Measurements from ENCODE around the gene WDR82. TPM values are rescaled to one million over a fixed set of nuclear protein-coding genes. Genes with fewer than 3 reads are reported as not detected.
A peak's percentile ranks its signal among the peaks of the same experiment; 100 is the strongest.

The WDR82 gene
- total RNA-seq, 1 experiment from 2014 or later: 42.0 TPM

DNA sequence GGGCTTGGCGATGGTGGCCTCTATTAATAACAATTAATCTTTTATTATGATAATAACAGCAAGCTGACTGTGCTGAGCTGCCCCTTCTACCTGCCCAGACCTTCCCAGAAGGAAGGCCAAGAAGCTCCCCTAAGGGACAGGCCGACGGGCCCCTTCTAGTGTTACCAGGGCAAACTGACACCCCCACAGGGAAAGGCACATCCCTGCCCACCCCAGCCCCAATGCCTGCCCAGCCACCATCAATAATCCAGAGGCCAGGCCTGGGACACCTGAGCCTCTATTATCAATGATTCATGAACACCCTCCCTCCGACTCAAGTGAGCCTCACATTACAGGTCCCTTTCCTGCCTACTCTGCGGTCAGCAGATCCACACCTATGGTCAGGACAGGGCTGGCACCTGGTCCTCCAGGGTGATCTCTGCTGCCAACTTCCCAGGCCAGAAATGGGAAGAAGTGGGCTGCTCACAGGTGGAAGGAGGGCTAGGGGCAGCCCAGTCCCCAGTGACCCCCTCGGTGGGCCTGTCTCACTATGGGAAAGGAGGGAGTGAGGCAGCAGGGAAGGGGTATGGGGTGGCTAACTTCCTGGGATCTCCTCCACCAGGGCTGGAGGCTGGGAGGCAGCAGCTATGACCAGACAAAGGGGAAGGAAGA lies 41.3 kb downstream of the WDR82 start:
- Histone ChIP-seq H3K4me1 (ENCODE audit: low read length) (peaks cover 43% of the 10 kb centered on the region), H3K27ac (ENCODE audit: low read length) (peak overlapping the region; percentile 68), H4K20me1 (ENCODE audit: insufficient read depth, low read depth, low read length) (0 out of 2 replicates have a peak, but pooled peaks cover 6% of the 10 kb centered on the region), H3K4me2 (ENCODE audit: low read depth, low read length, poor library complexity, severe bottlenecking) (peak overlapping the region; percentile 70), H2AFZ (ENCODE audit: low read length) (no peak overlapping the region), H3K9ac (ENCODE audit: low read length) (peak overlapping the region; percentile 99), H3K9me2 (replicated peaks; ENCODE audit: insufficient read depth, low read length) (no peaks in the 10 kb centered on the region), H3K27me3 (ENCODE audit: low read length) (no peaks in the 10 kb centered on the region), H3K79me2 (ENCODE audit: low read length) (peaks cover 32% of the 10 kb centered on the region), H3K4me3 (ENCODE audit: low read length) (peak overlapping the region; percentile 78; the same call in 1 of the 2 replicates), H3K9me3 (ENCODE audit: low read length) (no peaks in the 10 kb centered on the region), H3K36me3 (ENCODE audit: insufficient read depth, low read length) (no peaks in the 10 kb centered on the region)
- DNase-seq: no peak

DNA sequence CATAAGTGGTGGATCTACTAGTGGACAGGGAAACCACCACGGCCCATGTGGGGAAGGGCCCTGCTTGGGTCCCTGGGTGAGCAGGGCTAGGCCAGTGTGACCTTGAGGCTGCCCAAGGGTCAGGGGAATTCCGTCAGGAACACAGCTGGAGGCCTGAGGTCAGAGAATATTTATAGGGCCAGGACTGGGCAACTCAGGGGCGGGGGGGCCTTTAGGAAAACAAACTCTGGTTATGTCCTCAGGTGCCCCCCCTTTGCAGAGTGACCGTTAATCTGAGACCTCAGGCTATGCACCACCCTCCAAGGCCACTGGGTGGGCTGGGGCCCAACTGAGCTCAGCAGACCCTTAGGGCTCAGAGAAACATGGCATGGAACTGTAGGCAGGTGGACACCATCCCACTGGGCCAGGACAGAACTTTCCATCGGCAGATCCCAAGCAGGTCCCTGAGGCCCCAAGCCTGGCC lies 42.0 kb downstream of the WDR82 start:
- Histone ChIP-seq H3K9me2 (replicated peaks; ENCODE audit: insufficient read depth, low read length) (no peaks in the 10 kb centered on the region), H3K9ac (ENCODE audit: low read length) (no peak overlapping the region), H4K20me1 (ENCODE audit: insufficient read depth, low read depth, low read length) (0 out of 2 replicates have a peak, but pooled peaks cover 9% of the 10 kb centered on the region), H3K27ac (ENCODE audit: low read length) (no peak overlapping the region), H3K9me3 (ENCODE audit: low read length) (no peaks in the 10 kb centered on the region), H3K4me3 (ENCODE audit: low read length) (no peak overlapping the region), H3K79me2 (ENCODE audit: low read length) (peaks cover 32% of the 10 kb centered on the region), H3K4me2 (ENCODE audit: low read depth, low read length, poor library complexity, severe bottlenecking) (peak overlapping the region; percentile 70), H3K36me3 (ENCODE audit: insufficient read depth, low read length) (no peaks in the 10 kb centered on the region), H2AFZ (ENCODE audit: low read length) (no peak overlapping the region), H3K4me1 (ENCODE audit: low read length) (peaks cover 50% of the 10 kb centered on the region), H3K27me3 (ENCODE audit: low read length) (no peaks in the 10 kb centered on the region)
- DNase-seq: no peak

GRCh38 chr3:52234516-52235447 lies 43.7 kb downstream of the WDR82 start:
- H2AFZ ChIP-seq (ENCODE audit: low read length): no peak overlapping the region
- 0 out of 2 replicates have a peak overlapping the region, but pooled peaks have one; percentile 24 for H3K27ac ChIP-seq (ENCODE audit: low read length)

GRCh38 chr3:52233968-52234367 lies 44.5 kb downstream of the WDR82 start:
- H3K36me3 ChIP-seq (ENCODE audit: insufficient read depth, low read length): peaks cover 5% of the 10 kb centered on the region
- DNase-seq: no peak
- 0 out of 2 replicates have a peak overlapping the region, but pooled peaks have one; percentile 24 for H3K27ac ChIP-seq (ENCODE audit: low read length)

More at GRCh38 chr3:52234516-52235447, 43.7 kb downstream of the WDR82 start:
- H3K4me3 ChIP-seq (ENCODE audit: low read length): no peak overlapping the region
- H3K36me3 ChIP-seq (ENCODE audit: insufficient read depth, low read length): peaks cover 5% of the 10 kb centered on the region
- H3K4me2 ChIP-seq (ENCODE audit: low read depth, low read length, poor library complexity, severe bottlenecking): no peak overlapping the region
- H3K9ac ChIP-seq (ENCODE audit: low read length): no peak overlapping the region
- H4K20me1 ChIP-seq (ENCODE audit: insufficient read depth, low read depth, low read length): peaks cover 9% of the 10 kb centered on the region; the same call in 1 of the 2 replicates
- H3K79me2 ChIP-seq (ENCODE audit: low read length): peaks cover 27% of the 10 kb centered on the region
- H3K4me1 ChIP-seq (ENCODE audit: low read length): peaks cover 42% of the 10 kb centered on the region
- H3K27me3 ChIP-seq (ENCODE audit: low read length): no peaks in the 10 kb centered on the region
- DNase-seq: no peak
- no peaks in the 10 kb centered on the region for H3K9me2 ChIP-seq (replicated peaks; ENCODE audit: insufficient read depth, low read length)
- no peaks in the 10 kb centered on the region for H3K9me3 ChIP-seq (ENCODE audit: low read length)

DNA sequence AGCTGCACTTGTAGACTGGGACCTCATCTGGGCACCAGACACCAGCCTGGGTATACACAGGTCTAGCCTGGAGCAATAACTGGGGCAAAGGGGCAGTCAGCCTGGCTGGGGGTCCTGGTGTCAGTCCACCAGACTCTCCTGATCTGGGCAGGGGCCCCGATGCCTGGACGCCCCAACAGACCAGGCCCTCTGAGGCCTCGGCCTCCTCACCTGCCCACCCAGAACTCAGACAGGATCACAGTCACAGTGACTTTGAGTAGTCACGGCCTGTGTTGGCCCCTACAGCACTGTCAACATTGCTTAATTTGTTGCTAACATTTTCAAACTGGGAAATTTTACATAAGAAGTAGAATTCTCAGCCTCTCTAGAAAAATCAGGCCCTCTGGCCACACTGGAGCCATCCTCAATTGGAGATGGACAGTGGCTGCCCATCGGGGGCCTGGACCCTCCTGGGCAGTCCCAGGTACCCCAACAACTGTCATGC lies 45.3 kb downstream of the WDR82 start:
- Histone ChIP-seq H3K36me3 (ENCODE audit: insufficient read depth, low read length) (peaks cover 5% of the 10 kb centered on the region), H3K4me3 (ENCODE audit: low read length) (no peak overlapping the region), H3K4me1 (ENCODE audit: low read length) (peaks cover 46% of the 10 kb centered on the region), H3K27me3 (ENCODE audit: low read length) (no peaks in the 10 kb centered on the region), H3K9me3 (ENCODE audit: low read length) (no peaks in the 10 kb centered on the region), H4K20me1 (ENCODE audit: insufficient read depth, low read depth, low read length) (peaks cover 9% of the 10 kb centered on the region; the same call in 1 of the 2 replicates), H3K27ac (ENCODE audit: low read length) (0 out of 2 replicates have a peak overlapping the region, but pooled peaks have one; percentile 24), H3K79me2 (ENCODE audit: low read length) (peaks cover 20% of the 10 kb centered on the region), H2AFZ (ENCODE audit: low read length) (no peak overlapping the region), H3K4me2 (ENCODE audit: low read depth, low read length, poor library complexity, severe bottlenecking) (no peak overlapping the region), H3K9me2 (replicated peaks; ENCODE audit: insufficient read depth, low read length) (no peaks in the 10 kb centered on the region), H3K9ac (ENCODE audit: low read length) (peak overlapping the region; percentile 16; the same call in 1 of the 2 replicates)
- no peak for DNase-seq

More at GRCh38 chr3:52233968-52234367, 44.5 kb downstream of the WDR82 start:
- peaks cover 27% of the 10 kb centered on the region for H3K79me2 ChIP-seq (ENCODE audit: low read length)
- H2AFZ ChIP-seq (ENCODE audit: low read length): no peak overlapping the region
- no peaks in the 10 kb centered on the region for H3K9me2 ChIP-seq (replicated peaks; ENCODE audit: insufficient read depth, low read length)
- H3K9ac ChIP-seq (ENCODE audit: low read length): no peak overlapping the region
- H3K27me3 ChIP-seq (ENCODE audit: low read length): no peaks in the 10 kb centered on the region
- no peaks in the 10 kb centered on the region for H3K9me3 ChIP-seq (ENCODE audit: low read length)
- peaks cover 41% of the 10 kb centered on the region for H3K4me1 ChIP-seq (ENCODE audit: low read length)
- peaks cover 9% of the 10 kb centered on the region; the same call in 1 of the 2 replicates for H4K20me1 ChIP-seq (ENCODE audit: insufficient read depth, low read depth, low read length)
- H3K4me2 ChIP-seq (ENCODE audit: low read depth, low read length, poor library complexity, severe bottlenecking): no peak overlapping the region
- no peak overlapping the region for H3K4me3 ChIP-seq (ENCODE audit: low read length)

- Histone ChIP-seq H4K20me1 (ENCODE audit: insufficient read depth, low read depth, low read length) (peaks cover 9% of the 10 kb centered on the region; the same call in 1 of the 2 replicates), H3K9ac (ENCODE audit: low read length) (peak overlapping the region; percentile 16; the same call in 1 of the 2 replicates), H2AFZ (ENCODE audit: low read length) (no peak overlapping the region), H3K9me2 (replicated peaks; ENCODE audit: insufficient read depth, low read length) (no peaks in the 10 kb centered on the region), H3K4me3 (ENCODE audit: low read length) (no peak overlapping the region), H3K4me2 (ENCODE audit: low read depth, low read length, poor library complexity, severe bottlenecking) (no peak overlapping the region), H3K27ac (ENCODE audit: low read length) (peak overlapping the region; percentile 25), H3K4me1 (ENCODE audit: low read length) (peaks cover 46% of the 10 kb centered on the region), H3K36me3 (ENCODE audit: insufficient read depth, low read length) (peaks cover 5% of the 10 kb centered on the region), H3K79me2 (ENCODE audit: low read length) (peaks cover 14% of the 10 kb centered on the region), H3K27me3 (ENCODE audit: low read length) (no peaks in the 10 kb centered on the region), H3K9me3 (ENCODE audit: low read length) (no peaks in the 10 kb centered on the region)
- no peak for DNase-seq
These were observed 46.0 kb downstream of the WDR82 start for GRCh38 chr3:52232279-52233107.

GRCh38 chr3:52231502-52232278 lies 46.8 kb downstream of the WDR82 start:
- peaks cover 9% of the 10 kb centered on the region; the same call in 1 of the 2 replicates for H4K20me1 ChIP-seq (ENCODE audit: insufficient read depth, low read depth, low read length)
- no peaks in the 10 kb centered on the region for H3K27me3 ChIP-seq (ENCODE audit: low read length)
- H2AFZ ChIP-seq (ENCODE audit: low read length): no peak overlapping the region
- peaks cover 46% of the 10 kb centered on the region for H3K4me1 ChIP-seq (ENCODE audit: low read length)
- H3K27ac ChIP-seq (ENCODE audit: low read length): peak overlapping the region; percentile 33; the same call in 1 of the 2 replicates
- peak; percentile 93 for DNase-seq
- H3K4me2 ChIP-seq (ENCODE audit: low read depth, low read length, poor library complexity, severe bottlenecking): no peak overlapping the region
- no peak overlapping the region for H3K4me3 ChIP-seq (ENCODE audit: low read length)
- peaks cover 6% of the 10 kb centered on the region for H3K79me2 ChIP-seq (ENCODE audit: low read length)
- H3K36me3 ChIP-seq (ENCODE audit: insufficient read depth, low read length): peaks cover 5% of the 10 kb centered on the region
- no peaks in the 10 kb centered on the region for H3K9me2 ChIP-seq (replicated peaks; ENCODE audit: insufficient read depth, low read length)
- H3K9me3 ChIP-seq (ENCODE audit: low read length): no peaks in the 10 kb centered on the region
- H3K9ac ChIP-seq (ENCODE audit: low read length): no peak overlapping the region
